HG02981 (cell line): ENCODE results near the gene DDX41.
A peak's percentile ranks its signal among the peaks of the same experiment; 100 is the strongest.
"Not testable (repeated sequence)": the region's sequence is repeated elsewhere in the genome, so short reads cannot be mapped to it uniquely, and the experiment has no call there.

ENCODE experiments used
- ATAC-seq: cut with Tn5 transposase; IDR thresholded peaks from one replicate; pipeline ENCODE4 v1.9.1; 2021; ENCODE audit warnings: mild to moderate bottlenecking, moderate library complexity; ENCODE audit not compliant: unreplicated experiment

The DDX41 gene

GRCh38 chr5:177486256-177486655, 30.5 kb downstream of the DDX41 start:
- ATAC-seq = no peak

GRCh38 chr5:177485753-177486152, 31.0 kb downstream of the DDX41 start:
- not testable (repeated sequence) for ATAC-seq

- ATAC-seq = no peak
These were observed 31.7 kb downstream of the DDX41 start for GRCh38 chr5:177484902-177485549.

- ATAC-seq = no peak
These were observed 32.5 kb downstream of the DDX41 start for GRCh38 chr5:177483994-177484901.

GRCh38 chr5:177483042-177483441, 33.7 kb downstream of the DDX41 start:
- no peak for ATAC-seq

GRCh38 chr5:177482359-177482795, 34.4 kb downstream of the DDX41 start:
- no peak for ATAC-seq

- ATAC-seq = no peak
These were observed 37.0 kb downstream of the DDX41 start for GRCh38 chr5:177479774-177480173.

GRCh38 chr5:177478711-177479646, 37.8 kb downstream of the DDX41 start:
- ATAC-seq = no peak

- ATAC-seq = no peak
These were observed 38.9 kb downstream of the DDX41 start for GRCh38 chr5:177477701-177478477.

- no peak for ATAC-seq
These were observed 40.1 kb downstream of the DDX41 start for GRCh38 chr5:177476531-177477233.

GRCh38 chr5:177475563-177476427, 41.0 kb downstream of the DDX41 start:
- ATAC-seq = no peak

- ATAC-seq = no peak
These were observed 41.8 kb downstream of the DDX41 start for GRCh38 chr5:177474846-177475562.

- no peak for ATAC-seq
These were observed 42.7 kb downstream of the DDX41 start for GRCh38 chr5:177474002-177474476.

GRCh38 chr5:177473443-177474001, 43.2 kb downstream of the DDX41 start, which contains the start of gene DBN1:
TSS of gene DBN1 (minus strand) at chr5:177473634. CDS start at chr5:177473521, 113 bp downstream.
- ATAC-seq = peak; percentile 29

- peak; percentile 49 for ATAC-seq
These were observed 44.0 kb downstream of the DDX41 start for GRCh38 chr5:177472460-177473442.
